K562 treated with DMSO at 1 percent for 48 hours (cell line): ENCODE results near the gene DIMT1. TPM values are rescaled to one million over a fixed set of nuclear protein-coding genes. Genes with fewer than 3 reads are reported as not detected.

Source experiments
- total RNA-seq: library from RNA; unstranded; fragments of 300-600 nt; gene quantifications from 2 replicates; pipeline ENCODE4 v1.2.3, GENCODE V29; 2022; ENCODE audit warnings: low replicate concordance; ENCODE audit errors: extremely low read depth

DIMT1 gene
- not detected in 2 replicates for total RNA-seq

GRCh38 chr5:62403411-62404250 is at the start of gene DIMT1:
Gene DIMT1 (minus strand): TSS chr5:62403905. CDS start chr5:62403772, 133 bp downstream.

GRCh38 chr5:62412549-62413329 is 9.0 kb upstream of the DIMT1 start, which contains the start of gene IPO11:
Gene IPO11 (plus strand): TSS chr5:62412763. CDS start chr5:62437280, 24,517 bp downstream.

Other genes starting within 250 kb of the DIMT1 start
- not detected in 2 replicates for gene KIF2A, start 97.7 kb downstream of the DIMT1 start, total RNA-seq
- not detected in 2 replicates for gene IPO11, start 8.9 kb upstream of the DIMT1 start, total RNA-seq
- gene LRRC70, start 174.9 kb upstream of the DIMT1 start, total RNA-seq = not detected in 2 replicates